Measurements from ENCODE around the gene AFG1L. TPM values are rescaled to one million over a fixed set of nuclear protein-coding genes. Genes with fewer than 3 reads are reported as not detected.

The AFG1L gene
- total RNA-seq, 1 experiment from 2014 or later: 7.1 TPM

- Mint-ChIP-seq H3K27ac (ENCODE audit: unreplicated experiment) (no peak overlapping the region), H3K4me3 (ENCODE audit: low read depth, unreplicated experiment) (no peak overlapping the region), H3K4me1 (ENCODE audit: low read depth, unreplicated experiment) (no peaks in the 10 kb centered on the region), H3K27me3 (ENCODE audit: unreplicated experiment) (no peaks in the 10 kb centered on the region), H3K36me3 (ENCODE audit: insufficient read depth, unreplicated experiment) (no peaks in the 10 kb centered on the region), H3K9me3 (ENCODE audit: low read depth, unreplicated experiment) (no peaks in the 10 kb centered on the region)
- BruUV-seq (replicated peaks): no TSS peak
- intact Hi-C loops (cut with micrococcal nuclease; ENCODE audit: unreplicated experiment): no loop called here
- TF ChIP-seq CTCF (IDR thresholded peaks at IDR 0.05; ENCODE audit: unreplicated experiment): no peak
- CTCF ChIA-PET: interaction anchor here (0.7 kb wide), 1 partner anchor 17 kb away, joined by 3 read pairs; no protein-coding TSS in a partner anchor
- DNase-seq: no peak
Observed at GRCh38 chr6:108435391-108435790, 140.5 kb downstream of the AFG1L start.

- Mint-ChIP-seq H3K27ac (ENCODE audit: unreplicated experiment) (no peak overlapping the region), H3K4me1 (ENCODE audit: low read depth, unreplicated experiment) (no peaks in the 10 kb centered on the region), H3K4me3 (ENCODE audit: low read depth, unreplicated experiment) (no peak overlapping the region), H3K36me3 (ENCODE audit: insufficient read depth, unreplicated experiment) (no peaks in the 10 kb centered on the region), H3K9me3 (ENCODE audit: low read depth, unreplicated experiment) (no peaks in the 10 kb centered on the region), H3K27me3 (ENCODE audit: unreplicated experiment) (no peaks in the 10 kb centered on the region)
- intact Hi-C loops (cut with micrococcal nuclease; ENCODE audit: unreplicated experiment): no loop called here
- no peak for TF ChIP-seq CTCF (IDR thresholded peaks at IDR 0.05; ENCODE audit: unreplicated experiment)
- no peak for DNase-seq
- CTCF ChIA-PET: no interaction called here
- BruUV-seq (replicated peaks): no TSS peak
Observed at GRCh38 chr6:108436771-108437170, 141.9 kb downstream of the AFG1L start.

GRCh38 chr6:108437821-108438220 is 143.0 kb downstream of the AFG1L start:
- DNase-seq: no peak
- Mint-ChIP-seq H3K36me3 (ENCODE audit: insufficient read depth, unreplicated experiment) (no peaks in the 10 kb centered on the region), H3K27me3 (ENCODE audit: unreplicated experiment) (no peaks in the 10 kb centered on the region), H3K4me1 (ENCODE audit: low read depth, unreplicated experiment) (no peaks in the 10 kb centered on the region), H3K9me3 (ENCODE audit: low read depth, unreplicated experiment) (no peaks in the 10 kb centered on the region), H3K4me3 (ENCODE audit: low read depth, unreplicated experiment) (no peak overlapping the region), H3K27ac (ENCODE audit: unreplicated experiment) (no peak overlapping the region)
- CTCF ChIA-PET: no interaction called here
- no peak for TF ChIP-seq CTCF (IDR thresholded peaks at IDR 0.05; ENCODE audit: unreplicated experiment)
- intact Hi-C loops (cut with micrococcal nuclease; ENCODE audit: unreplicated experiment): no loop called here
- no TSS peak for BruUV-seq (replicated peaks)

- no peak overlapping the region for H3K4me3 Mint-ChIP-seq (ENCODE audit: low read depth, unreplicated experiment)
- H3K36me3 Mint-ChIP-seq (ENCODE audit: insufficient read depth, unreplicated experiment): no peaks in the 10 kb centered on the region
- H3K9me3 Mint-ChIP-seq (ENCODE audit: low read depth, unreplicated experiment): no peaks in the 10 kb centered on the region
- BruUV-seq (replicated peaks): no TSS peak
- CTCF ChIA-PET: no interaction called here
- intact Hi-C loops (cut with micrococcal nuclease; ENCODE audit: unreplicated experiment): no loop called here
- TF ChIP-seq CTCF (IDR thresholded peaks at IDR 0.05; ENCODE audit: unreplicated experiment): no peak
- no peaks in the 10 kb centered on the region for H3K4me1 Mint-ChIP-seq (ENCODE audit: low read depth, unreplicated experiment)
- H3K27ac Mint-ChIP-seq (ENCODE audit: unreplicated experiment): no peak overlapping the region
- H3K27me3 Mint-ChIP-seq (ENCODE audit: unreplicated experiment): no peaks in the 10 kb centered on the region
- no peak for DNase-seq
Observed at GRCh38 chr6:108438918-108439317, 144.1 kb downstream of the AFG1L start.

Data from Calu3 (cell line).